HG03159 (cell line): ENCODE results near the gene CD99.
A peak's percentile ranks its signal among the peaks of the same experiment; 100 is the strongest.

Experiments used
- ATAC-seq: cut with Tn5 transposase; IDR thresholded peaks from one replicate; pipeline ENCODE4 v1.9.1; 2021; ENCODE audit warnings: mild to moderate bottlenecking, moderate library complexity; ENCODE audit not compliant: unreplicated experiment

CD99 gene, protein sequence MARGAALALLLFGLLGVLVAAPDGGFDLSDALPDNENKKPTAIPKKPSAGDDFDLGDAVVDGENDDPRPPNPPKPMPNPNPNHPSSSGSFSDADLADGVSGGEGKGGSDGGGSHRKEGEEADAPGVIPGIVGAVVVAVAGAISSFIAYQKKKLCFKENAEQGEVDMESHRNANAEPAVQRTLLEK

DNA sequence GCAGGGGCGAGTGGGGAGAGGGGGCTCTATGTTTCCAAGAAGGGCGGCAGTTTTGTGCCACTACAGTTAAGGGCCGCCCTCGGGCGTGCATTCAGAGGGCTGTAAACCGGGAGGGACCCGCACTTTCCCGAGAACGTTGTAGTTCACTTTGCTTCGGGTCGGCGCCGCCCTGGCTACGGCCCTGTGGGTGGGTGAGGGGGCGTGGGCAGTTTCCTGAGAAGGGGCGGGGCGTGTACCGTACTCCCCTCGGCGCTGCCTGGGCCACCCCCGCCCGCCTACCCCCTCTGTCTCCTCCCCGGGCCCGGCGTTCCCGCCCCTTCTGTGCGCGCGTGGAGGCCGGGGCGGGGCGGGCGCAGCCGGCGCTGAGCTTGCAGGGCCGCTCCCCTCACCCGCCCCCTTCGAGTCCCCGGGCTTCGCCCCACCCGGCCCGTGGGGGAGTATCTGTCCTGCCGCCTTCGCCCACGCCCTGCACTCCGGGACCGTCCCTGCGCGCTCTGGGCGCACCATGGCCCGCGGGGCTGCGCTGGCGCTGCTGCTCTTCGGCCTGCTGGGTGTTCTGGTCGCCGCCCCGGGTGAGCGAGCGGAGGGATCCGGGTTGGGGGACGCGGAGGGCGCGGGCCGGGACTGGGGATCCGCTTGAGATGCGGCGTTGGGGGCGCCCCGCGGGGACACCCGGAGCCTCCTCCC lies at the start of gene CD99:
TSS of gene CD99 (plus strand) at position 440 of the 687 bp plus-strand sequence. CDS start at position 506, 66 bp downstream.
- peak; percentile 77 for ATAC-seq

DNA sequence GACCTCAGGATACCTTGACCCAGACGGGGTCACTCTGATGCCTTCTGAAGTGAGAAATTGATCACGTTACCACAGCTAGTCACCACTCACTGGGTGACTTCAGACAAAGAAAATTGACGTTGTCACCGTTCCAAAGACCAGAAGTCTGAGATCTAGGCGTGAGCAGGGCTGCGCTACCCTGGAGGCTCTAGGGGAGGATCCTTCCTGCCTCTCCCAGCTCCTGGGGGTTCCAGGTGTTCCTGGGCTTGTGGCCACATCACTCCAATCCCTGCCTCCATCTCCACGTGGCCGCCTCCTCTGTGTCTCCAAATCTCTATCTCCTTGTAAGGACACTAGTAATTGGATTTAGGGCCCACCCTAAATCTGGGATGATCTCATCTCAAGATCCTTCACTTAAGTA lies 48.9 kb upstream of the CD99 start:
- ATAC-seq: no peak

DNA sequence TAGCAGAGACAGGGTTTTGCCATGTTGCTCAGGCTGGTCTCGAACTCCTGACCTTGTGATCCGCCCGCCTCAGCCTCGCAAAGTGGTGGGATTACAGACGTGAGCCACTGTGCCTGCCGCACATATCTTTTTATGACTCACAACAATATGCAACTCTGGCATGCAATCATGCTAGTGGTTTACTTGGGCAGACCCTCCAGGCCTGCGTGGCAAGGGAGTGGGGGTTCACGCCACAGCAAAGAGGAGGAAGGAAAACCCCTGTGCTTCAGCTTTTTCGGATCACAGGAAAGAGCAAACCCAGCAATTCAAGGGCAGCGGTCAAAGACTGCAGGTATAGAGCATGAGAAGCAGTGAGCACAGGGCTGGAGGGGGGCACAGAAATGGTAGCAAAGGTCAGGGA lies 48.3 kb upstream of the CD99 start:
- ATAC-seq: no peak

DNA sequence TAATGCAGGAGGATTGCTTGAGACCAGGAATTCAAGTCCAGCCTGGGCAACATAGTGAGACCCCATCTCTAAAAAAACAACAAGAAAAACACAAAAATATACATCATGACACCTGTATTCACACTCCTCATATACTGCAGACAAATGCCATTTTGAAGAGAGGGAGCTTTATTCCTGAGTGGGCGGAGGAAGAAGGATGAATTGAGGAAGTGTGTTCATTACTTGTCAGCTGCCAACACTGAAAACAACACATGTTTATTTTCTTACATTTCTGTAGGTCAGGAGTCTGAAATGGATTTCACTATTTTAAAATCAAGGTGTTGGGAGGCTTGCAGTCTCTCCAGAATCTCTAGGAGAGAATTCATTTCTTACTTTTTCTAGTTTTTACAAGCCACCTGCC lies 47.2 kb upstream of the CD99 start:
- ATAC-seq: no peak

DNA sequence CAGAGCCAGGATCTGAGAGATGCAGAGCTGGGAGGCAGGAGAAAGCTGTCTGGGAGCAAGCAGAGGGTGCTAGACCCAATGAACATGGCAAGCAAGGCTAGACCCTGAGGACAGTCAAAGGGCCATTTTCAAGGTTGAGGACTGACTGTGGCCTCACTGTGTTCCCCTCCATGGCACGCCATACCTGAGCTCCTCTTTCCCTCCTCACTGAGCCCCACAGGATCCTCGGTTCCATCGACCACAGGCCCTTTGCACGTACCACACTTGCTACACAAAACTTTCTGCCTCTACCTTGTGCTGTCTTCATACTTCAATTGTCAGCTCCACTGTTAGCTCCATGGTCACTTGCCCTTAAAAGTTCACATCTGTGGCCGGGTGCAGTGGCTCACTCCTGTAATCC lies 45.5 kb upstream of the CD99 start:
- ATAC-seq: no peak

DNA sequence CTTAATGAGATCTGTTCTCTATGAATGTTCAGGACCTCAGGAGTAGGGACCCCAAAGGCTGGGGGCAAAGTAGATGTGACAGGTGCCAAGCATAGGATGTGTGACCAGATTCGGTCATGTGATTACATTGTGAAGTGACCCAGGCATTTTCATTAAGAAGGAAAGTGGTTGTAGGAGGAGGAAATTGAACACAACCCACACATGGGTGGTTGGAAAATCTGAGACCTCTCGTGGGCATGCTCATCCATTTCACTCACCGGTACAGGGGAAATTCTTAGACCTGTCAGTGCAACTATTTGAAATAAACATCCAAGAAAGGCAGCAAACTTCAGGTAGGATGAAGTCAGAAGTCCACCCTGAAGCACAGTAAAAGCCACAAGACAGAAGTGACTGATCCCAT lies 43.5 kb upstream of the CD99 start:
- ATAC-seq: no peak

DNA sequence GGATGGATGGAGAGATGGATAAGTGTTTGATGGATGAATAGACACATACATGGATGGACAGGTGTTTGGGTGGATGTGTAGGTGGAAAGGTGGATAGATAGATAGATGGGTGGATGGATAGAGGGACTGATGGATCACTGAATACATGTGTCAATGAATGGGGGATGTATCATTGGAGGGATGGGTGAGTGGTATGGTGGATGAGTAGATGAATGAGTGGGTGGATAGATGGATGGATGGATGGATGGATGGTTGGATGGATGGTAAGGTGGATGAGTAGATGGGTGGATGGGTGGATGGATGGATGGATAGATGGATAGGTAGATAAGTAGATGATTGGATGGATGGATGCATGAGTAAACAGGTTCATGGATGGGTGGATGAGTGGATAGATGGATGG lies 41.1 kb upstream of the CD99 start:
- no peak for ATAC-seq

DNA sequence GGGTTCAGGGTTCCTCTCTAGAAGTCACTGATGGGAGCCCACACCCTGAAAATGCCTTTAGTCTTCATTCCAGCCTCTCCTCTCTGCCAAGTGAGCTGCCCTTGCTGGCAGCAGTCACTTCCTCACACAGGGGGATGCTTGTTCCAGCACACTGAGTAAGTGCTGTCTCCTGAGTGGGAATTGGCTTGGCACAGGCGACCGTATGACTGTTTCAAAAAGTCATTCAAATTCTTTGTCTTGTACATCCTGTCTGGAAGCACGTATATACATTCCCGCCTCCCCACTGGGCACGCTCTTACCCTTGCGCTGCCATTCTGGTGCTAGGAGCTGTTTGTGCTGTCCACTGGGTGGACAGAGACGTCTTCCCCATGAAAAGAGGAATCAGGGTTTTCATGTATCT lies 40.2 kb upstream of the CD99 start:
- ATAC-seq: no peak

DNA sequence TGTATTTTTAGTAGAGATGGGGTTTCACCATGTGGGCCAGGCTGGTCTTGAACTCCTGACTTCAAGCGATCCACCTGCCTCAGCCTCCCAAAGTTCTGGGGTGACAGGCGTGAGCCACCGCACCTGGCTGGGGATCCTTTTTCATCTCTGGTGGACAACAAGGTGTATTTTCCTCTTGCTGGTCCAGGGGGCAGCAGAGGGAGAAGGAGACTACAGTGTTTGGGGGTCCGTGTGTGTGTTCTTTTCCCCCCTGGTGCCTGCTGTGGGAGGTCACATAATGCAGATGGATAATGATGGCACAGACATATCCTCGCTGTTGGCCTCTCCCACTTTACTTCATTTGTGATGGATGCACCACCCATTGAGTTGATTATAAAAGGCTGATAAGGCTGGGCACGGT lies 39.0 kb upstream of the CD99 start:
- no peak for ATAC-seq

DNA sequence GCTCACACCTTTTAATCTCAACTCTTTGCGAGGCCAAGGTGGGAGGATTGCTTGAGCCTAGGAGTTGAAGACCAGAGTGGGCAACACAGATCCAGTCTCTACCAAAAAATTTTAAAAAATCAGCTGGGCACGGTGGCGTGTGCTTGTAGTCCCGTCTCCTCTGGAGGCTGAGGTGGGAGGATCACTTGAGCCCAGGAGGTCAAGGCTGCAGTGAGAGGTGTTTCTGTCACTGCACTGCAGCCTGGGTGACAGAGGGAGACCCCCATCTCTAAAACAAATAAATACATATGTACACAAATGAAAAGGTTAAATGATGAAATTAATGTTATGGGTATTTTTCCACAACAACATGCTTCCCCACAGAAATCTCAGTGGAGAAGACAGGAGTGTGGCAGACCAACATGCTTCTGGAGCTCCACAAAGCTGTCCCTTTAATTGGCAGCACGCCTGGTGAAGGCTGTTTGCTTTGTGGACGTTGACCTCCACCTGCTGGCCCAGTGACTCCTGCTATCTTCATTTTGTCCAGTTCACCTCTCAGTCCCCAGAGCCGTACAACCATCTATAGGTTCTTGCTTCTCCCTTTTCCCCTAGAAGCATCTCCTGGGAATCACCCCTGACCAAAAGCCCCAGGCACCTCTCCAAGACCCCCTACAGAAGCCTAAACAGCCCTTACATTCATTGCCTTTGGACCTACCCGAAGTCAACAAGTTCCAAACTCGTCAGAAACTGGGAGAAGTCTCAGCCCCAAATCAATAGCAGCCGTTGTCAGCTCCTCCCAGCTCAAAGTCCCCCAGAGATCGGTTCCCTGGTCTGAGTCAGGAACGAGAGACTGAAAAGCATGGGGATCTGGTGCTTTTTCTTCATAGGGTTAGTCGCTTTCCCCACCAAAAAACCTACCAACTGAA lies 36.4 kb upstream of the CD99 start:
- ATAC-seq: no peak

DNA sequence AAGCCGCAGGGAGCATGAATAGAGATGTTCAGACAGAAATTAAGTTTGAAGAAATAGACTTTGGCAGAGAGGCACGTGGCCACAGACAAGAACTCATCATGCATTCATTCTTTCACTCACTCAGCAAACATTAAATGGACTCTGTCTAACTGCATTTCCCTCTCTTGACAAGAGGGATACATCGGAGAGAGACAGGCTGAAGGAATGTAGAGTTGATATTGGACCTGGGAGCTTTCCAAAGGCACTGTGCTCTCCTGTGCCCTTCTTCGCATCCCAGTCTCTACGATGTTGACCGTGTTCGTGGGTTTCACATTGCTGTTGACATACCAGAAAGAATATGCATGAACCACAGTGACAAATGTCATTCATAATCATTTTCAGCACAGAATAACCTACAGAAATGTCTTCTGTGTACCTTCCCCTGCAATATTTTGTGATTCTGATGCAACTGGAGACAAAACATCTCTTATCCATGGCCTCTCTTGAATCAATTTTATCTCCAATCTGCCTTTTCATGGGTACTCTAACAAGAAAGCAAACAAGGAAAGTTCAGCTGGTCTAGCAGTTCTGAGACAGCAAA lies 34.7 kb upstream of the CD99 start:
- no peak for ATAC-seq

DNA sequence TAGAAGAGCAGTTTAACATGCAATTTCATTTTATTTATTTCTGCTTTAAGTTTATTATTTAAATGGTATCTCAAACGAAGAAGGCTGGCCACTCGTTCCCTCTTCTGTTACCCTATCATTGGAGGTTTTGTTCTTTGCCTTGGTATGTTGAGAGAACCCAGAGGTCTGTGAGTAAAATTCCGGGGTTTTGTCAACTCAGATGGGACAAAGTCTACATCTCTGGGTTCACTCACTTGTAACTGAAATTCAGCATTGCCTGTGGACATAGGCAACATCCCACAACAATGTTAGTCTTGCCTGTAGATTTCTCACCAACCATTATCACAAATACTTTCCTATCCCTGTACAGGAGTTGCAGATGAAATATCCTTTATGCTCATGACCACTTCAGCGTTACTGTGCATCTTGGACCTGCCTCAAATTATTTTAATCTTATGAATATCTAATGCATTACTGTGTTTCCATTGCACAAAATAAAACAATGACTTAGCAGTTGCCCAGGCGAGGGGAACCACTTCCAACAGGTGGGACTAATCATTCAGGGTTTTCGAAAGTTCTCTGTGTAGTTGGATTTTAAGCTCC lies 33.5 kb upstream of the CD99 start:
- no peak for ATAC-seq

DNA sequence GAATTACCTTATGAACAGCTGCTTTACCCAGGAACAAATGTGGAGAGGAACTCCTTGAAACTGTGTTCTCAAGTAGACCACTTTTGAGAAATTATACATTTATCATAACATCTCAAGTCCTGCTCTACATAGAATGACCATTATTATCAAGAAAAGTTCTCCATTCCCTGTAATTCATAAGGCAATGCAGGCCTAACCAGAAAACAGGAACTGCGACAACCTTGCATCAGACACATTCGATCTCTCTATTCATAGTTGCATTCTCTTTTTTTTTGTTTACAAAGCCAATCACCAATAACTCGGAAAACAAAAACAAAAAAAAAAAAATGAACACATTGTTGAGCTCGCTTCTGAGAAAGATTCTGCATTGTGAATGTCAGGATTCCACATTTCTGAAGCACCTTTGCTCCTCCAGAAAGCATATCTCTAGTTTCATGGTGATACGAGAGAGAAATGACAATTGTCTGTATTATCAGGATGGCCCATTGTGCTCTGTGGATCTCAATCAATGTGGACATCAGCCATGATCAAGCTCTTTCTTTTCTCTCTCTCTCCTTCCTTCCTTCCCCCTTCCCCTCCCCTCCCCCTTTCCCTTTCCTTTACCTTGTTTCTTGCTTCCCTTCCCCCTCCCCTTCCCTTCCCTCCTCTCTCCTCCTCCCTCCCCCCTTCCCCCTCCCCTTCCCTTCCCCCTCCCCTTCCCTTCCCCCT lies 32.4 kb upstream of the CD99 start:
- ATAC-seq: peak; percentile 46

DNA sequence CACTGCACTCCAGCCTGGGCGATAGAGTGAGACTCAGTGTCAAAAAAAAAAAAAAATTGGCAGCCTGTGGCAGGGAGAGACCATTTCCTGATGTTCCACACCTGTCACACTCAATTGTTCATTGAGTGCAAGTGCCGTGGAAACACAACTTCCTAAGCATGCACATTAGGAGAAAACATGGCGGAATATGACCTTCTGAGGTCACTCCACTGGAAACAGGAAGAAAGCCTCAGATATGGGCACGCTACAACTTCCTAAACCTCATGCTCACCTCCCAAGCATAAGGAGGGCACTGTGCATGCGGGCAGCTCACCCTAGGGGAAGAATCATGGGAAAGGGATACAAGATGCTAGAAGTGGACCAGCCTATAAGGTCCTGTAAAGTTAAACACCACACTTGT lies 28.5 kb upstream of the CD99 start:
- no peak for ATAC-seq

DNA sequence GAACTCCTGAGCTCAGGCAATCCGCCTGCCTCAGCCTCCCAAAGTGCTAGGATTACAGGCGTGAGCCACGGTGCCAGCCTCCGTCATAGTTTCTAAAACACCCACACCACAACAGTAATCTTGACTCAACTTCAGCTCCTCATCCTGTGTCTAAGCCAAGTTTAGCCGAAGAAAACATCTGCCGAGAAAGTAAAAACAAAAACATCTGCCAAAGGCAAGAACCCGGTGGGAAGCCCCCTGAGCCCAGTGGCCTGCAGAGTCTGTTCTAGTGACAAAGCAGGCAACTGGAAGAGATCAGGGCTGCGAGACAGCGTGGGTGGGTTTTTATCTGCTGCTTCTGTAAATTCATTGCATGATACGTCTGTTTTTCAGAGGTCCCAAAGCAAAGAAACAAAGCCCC lies 26.6 kb upstream of the CD99 start:
- ATAC-seq: no peak

DNA sequence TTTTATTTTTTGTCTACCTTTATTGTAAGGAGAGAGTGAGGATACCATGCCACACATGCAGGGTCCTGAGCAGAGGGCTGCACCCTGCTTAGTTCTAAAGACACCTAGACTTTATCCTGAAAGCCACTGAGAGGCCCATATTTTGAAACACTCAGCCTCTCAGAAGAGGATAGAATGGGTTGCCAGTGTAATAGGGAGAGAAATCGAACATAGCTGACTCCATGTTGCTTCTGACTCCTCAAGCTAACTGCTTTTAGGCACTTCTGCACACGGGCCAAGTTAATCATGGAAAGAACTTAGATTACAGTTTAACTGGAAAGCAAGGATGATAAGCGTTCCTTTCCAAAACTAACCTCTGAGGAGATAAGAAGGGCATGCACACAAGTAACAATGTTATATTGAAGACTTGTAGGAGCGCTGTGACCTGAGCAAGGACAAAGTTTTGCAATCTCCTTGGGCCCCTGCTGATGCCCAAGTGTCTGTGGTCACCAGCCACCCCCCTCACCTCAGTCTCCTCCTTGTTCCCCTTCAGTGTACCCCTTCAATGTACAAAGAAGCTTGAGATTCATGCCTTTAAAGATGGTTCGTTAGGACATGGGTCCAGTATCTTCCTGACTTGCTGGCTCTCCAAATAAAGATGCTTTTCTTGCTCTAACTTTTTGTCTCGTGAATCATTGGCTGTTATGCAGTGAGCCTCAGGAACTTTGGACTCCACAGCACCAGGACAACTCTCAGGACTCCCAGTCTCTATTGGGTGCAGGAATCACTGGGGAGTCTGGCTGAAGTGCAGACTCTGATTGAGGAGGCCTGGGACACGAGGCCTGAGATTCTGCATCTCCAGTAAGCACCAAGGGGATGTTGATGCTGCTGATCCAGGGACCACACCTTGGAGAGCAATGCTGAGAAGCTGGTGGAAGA lies 25.4 kb upstream of the CD99 start:
- no peak for ATAC-seq

DNA sequence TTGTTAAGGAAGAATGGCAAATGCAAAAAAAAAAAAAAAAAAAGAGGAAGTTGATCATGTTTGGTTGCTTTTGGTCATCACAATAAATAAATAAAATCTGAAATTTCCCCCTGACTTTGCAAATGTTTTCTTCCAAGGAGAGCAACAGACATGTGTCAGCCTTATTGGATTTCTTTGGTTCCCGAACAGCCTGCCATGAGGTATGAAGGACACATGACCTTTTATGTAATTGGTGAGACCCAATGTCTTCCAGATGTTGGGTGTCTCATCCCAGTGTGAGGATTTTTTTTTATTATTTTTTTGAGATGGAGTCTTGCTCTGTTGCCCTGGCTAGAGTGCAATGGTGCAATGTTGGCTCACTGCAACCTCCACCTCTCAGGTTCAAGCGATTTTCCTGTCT lies 24.6 kb upstream of the CD99 start:
- ATAC-seq: no peak

DNA sequence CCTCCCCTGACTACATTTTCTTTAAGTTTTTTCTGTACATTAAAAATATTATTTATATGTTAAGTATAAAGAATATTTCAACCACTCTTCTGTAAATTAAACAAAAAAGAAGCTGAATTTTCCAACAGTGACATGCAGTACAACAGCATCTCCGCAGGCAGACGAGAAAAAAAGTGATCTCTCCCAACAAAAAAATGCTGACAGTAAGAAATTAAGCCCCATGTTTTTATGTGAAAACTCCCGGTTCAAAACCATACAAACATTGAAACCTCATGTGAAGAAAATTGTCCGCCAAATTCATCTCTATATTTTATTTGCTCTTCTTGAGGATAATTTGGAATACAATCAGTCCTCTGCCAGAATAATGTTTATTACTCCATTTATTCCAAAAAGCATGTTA lies 20.1 kb upstream of the CD99 start:
- ATAC-seq: no peak

DNA sequence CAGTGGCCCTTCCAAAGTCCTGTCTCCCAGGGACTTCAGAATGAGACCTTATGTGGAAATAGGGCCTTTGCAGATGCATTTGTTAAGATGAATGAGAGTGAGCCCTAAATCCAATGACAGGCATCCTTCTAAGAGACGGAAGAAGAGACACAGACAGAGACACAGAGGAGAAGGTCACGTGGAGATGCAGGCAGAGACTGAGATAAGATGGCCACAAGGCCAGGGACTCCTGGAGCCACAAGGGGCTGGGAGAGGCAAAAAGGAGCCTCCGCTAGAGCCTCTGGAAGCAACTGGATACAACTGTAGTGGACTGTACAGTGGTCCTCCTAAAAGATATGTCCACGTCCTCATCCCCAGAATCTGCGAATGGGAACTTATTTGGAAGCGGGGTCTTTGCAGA lies 19.0 kb upstream of the CD99 start:
- no peak for ATAC-seq

DNA sequence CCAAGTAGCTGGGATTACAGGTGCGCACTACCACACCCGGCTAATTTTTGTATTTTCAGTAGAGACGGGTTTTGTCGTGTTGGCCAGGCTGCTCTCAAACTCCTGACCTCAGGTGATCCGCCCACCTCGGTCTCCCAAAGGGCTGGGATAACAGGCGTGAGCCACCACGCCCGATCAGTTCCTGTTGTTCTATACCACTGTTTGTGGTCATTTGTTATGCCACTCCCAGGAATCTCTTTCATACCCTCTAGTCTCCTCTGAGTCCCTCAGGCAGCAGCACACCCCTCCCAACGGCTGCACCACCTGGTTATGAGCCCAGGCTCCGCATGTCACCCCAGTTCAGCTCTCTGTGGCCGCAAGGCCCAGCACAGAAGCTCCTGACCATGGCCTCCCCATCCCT lies 17.5 kb upstream of the CD99 start:
- ATAC-seq: no peak
